HG03097 (cell line): ENCODE results near the gene SEMA5A.

Experiments
- ATAC-seq: cut with Tn5 transposase; IDR thresholded peaks from one replicate; pipeline ENCODE4 v1.9.1; 2021; ENCODE audit not compliant: unreplicated experiment, low FRiP score

Gene SEMA5A

DNA sequence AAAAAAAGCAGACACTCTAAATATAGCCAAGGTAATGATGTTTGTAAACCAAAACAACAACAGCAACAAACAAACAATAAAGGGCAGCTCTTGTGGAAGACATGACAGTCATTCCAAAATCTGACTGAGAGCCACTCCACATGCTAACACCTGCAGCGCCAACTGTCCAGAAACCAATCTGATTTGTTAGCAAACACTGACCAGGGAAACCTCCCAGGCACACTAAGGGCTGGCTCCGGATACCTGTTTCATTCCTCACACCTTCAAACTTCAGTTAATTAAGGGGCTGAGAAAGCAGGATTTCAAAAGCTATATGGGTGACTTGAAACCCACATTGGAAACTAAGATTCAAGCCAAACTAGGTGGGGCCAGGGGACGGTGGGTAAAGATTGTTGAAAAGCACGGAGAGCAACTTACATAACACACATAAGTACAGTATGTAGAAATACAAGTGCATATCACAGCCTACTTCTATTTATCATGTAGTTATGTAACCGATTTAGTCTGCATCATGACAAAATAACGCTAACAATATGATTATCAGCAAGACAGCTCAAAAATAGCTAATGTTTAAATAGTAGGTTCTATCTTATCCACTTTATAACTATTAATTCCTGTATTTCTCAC lies 203.6 kb downstream of the SEMA5A start:
- no peak for ATAC-seq

DNA sequence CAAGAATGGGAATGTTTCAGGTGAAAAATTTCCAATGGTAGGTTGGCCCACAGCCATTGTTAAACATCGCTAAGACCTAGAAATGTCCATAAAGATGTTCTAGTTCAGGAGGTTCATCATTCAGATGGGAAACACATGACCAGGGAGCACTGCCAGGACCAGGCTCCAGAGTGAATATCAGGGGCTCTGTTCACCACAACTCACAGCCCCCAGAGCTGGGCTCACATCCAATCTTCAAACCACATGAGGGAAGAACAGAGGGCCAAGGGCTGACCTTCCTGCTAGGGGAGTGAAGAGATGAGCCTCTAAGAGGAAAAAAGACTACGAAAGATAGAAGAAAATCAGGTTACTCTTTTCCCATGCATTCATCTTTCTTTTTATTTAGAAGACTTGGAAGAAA lies 205.8 kb downstream of the SEMA5A start:
- no peak for ATAC-seq

DNA sequence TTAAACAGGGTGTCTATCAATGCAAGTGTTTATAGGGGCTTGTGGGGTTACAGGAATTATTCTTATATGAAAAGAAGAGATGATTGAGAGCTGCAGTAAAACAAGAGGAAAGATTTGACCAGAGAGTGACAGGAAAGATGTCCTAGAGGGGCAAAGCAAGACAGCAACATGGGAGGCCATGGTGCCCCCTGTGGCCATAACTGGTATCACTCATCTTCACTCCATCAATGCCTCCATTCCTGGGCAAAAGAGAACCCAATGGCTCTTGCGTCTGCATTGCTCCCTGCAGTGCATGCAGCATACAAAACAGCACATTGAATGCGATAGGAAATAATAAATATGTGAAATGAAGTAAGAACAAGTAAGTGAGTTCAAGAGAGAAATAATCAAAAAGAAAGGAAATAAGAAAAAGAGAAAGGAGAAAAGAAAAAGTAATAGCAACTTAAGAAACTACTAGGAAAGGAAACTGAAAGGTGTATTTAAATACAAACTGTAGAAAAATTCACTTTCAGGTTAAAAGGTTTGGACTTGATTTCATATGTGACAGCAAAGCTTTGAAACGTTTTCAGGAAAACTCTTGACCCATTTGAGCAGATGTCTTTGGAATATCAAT lies 206.6 kb downstream of the SEMA5A start:
- no peak for ATAC-seq

DNA sequence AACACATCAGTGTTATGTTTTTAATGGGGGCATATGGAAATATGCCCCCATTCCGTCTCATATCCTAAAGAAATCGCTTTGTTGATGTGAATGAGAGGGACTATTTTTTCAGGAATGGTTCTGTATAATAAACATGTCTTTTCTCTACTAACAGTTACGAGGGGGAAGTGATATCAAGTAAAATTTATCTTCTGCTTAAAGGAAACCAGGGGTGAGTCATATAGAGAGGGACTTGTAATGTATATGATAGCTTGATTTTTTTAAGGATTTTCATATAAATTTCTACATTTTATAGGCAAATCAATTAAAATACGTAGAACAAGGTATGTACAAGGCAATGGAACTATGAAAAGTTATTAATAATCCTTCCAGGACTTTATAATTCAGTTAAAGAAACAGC lies 207.1 kb downstream of the SEMA5A start:
- no peak for ATAC-seq

DNA sequence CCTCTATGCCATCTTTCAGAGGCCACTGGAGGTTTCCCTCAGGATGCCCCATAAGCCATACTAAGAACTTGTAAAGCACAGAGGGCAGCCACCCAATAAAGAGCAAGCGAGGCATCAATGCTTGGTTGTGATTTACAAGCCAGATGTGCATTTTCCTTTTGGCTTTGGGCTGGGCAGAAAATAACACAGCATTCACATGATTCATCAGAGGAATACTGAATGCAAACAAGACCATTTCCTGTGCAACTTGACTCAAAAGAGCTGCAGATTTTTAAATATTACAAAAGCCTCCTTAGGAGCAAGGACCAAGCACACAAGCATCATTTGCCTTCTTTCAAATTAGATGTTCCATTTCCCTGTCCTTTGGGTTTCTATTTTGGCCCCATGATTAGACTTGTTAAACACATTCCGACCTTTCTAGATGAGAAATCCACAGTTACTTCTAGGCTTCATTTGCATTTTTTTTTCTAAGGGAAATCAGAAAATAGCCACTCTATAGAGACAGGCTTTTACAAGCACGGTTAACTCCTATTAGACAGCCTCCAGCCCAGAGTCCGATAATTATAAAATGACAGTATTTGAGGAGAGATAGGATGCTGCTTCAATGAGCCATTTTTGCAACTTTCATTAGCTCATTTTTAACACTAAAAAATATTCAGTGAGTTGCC lies 207.8 kb downstream of the SEMA5A start:
- no peak for ATAC-seq

DNA sequence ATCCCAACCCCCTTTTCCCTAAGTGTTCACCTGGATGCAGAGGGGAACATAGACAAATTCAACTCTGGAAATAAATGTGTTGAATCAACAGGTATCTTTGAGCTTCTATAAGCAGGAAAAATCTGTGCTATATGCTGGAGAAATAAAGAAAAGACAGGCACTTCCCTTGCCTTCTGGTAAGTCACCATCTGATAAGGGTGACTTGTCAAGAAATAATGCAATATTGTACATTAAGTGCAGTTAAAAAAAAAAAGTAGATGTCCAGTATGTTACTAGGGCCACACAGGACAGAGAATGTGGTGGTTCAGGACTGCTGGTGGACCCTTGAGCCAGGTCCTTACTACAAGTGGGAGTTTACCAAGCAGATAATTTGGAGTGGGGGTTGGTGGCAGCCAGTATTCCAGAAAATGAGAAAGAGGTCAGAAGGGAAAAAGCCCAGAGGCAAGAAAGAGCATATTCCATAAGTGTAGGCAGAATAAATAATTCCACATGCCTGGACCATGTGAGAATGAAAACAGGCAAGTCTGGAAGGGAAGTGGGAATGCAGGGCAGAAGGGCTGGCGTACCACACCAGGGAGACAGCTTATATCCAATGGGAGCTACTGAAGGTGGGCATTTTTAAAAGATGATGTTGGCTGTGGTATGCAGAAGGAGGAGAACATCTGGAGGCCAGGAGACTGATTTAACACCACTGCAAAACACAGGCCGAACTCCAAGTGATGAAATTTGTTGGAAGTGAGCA lies 209.9 kb downstream of the SEMA5A start:
- no peak for ATAC-seq

DNA sequence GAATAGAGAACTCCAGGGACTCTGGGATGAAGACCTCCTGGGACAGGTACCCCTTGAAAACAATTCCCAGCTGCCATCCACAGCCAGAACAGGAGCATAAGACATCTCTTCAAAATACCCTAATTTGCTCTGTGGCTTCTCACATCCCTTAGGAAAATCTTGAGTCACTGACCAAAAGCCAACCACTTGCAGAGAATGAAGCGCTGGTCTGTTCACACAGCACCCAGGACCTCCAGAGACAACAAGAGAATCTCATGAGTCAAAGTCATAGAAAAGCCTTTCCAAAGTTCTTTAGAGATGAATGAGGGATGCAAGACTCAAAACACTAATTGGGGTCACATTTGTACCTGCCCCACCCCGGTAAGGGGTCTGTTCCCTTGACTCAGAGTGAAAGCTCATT lies 210.6 kb downstream of the SEMA5A start:
- no peak for ATAC-seq

DNA sequence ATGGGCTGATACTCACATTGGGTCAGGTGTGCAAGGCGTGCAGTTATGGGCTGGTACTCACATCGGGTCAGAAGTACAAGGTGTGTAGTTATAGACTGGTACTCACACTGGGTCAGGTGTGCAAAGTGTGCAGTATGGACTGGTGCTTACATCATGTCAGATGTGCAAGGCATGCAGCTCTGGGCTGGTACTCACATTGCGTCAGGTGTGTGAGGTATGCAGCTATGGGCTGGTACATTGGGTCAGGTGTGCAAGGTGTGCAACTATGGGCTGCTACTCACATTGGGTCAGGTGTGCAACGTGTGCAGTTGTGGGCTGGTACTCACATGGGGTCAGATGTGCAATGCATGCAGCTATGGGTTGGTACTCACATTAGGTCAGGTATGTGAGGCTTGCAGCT lies 213.8 kb downstream of the SEMA5A start:
- no peak for ATAC-seq

DNA sequence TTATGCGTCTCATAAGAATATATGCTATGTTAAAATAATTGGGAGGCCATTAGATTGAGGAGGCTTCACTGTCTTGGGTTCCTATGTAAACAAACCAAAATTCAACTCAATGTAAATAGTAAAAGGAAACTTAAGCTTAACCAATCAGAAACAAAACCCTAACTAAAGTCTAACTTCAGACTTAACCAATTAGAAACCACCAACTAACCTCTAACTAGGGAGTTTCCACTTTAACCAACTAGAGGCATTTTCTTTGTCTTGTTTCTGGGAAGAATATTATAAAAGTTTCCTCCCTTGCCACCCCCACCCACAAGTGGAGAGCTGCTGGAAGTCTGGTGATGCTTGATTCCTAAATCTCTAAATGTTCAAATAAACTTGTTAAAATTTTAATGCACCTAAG lies 214.5 kb downstream of the SEMA5A start:
- ATAC-seq, result no peak

DNA sequence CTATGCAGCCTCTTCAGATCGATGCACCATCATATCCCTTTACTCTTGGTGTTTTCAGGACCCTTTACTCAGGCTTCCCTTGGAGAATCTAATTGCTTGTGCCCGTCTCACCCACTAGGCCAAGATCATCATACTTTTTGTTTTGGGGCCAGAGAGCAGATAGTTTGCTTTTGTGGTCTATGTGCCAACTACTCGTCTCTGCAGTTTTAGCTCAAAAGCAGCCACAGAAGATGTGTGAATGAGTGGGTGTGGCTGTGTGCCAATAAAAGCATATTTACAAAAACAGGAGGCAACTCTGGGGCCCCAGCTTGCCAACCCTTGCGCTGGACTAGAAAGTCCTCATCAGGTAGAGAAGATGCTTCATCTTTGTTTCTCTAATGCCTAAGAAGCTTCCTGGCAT lies 216.8 kb downstream of the SEMA5A start:
- no peak for ATAC-seq

DNA sequence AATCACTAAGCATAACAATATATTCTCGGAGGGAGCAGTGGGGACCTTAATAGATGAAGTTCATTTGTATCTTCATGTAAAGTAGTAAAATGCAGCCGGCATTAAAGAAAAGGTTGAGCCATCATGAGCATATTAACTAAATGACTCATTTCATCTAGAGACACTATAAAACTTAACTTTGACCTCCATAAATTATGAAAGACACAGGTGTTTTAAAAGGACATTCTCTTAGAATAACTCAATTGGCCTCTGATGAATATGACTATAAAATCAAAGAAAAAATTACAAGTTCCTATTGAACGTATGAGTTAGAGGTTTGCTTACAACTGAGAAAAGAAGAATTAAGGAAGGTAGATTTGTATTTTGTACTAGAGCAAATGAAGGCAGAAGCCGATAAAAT lies 220.3 kb downstream of the SEMA5A start:
- ATAC-seq, result no peak

DNA sequence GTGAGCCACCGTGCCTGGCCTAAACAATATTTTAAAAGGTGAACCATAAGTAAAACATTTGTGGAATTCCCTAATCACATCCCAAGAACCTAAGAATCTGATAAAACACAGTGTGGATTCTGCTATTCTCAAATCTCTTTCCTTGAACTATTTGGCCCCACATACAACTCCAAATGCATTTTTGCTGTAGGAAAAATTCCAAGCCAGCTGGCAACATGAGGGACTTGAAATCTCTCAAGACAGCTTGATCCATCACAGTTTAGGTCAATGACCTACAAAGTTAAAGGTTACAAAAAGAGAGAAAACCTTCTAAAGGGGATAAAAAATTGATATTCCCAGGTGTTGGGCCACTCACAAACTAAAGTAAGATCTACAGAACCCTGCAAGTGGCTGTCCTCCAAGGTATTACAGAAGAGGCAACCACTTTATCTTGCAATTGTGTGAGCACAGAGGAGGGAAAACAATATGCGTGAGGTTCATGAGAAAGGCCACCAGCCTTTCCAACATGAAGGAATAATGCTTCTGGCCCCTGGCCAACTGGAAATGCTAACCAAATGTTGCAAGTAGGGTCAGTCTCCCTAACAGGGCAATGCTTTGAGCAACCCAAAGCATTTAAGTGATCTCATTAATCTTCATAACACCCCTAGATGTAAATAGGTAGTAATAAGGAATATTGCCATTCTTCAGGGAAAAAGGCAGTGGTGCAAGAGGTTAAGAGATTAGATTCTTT lies 221.4 kb downstream of the SEMA5A start:
- ATAC-seq, result no peak

DNA sequence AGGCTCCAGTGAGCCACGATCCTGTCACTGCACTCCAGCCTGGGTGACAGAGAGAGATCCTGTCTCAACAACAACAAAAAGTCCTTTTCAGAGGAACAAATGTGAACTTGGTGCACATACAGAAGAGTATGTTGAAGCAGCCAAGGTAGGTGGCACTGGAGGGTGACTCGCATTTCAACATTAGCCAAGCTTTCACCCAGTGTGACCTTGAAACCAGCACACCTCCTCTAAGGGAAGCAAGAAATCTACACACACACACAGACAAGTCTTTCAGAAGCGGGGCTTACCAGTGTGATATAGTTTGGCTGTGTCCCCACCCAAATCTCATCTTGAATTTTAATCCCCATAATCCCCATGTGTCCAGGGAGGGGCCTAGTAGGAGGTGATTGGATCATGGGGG lies 225.2 kb downstream of the SEMA5A start:
- no peak for ATAC-seq

DNA sequence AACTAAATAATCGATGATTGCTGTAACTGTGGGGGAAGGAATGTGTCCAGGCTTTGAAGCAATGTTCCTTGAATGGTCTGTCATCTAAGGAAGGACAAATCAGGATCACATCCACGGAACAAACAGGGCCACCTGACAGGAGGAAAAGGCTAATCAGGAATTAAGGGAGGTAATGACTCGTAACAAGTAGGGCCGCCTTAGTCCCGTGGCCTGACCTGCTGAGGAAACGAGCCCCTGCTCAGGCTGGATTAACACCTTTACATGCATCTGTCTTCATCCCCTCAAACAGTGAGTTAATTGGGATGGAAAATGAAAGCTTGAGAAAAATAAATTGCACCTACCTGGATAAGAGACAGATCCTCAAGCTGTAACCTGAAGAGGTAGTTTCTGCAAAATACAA lies 227.8 kb downstream of the SEMA5A start:
- ATAC-seq, result no peak

DNA sequence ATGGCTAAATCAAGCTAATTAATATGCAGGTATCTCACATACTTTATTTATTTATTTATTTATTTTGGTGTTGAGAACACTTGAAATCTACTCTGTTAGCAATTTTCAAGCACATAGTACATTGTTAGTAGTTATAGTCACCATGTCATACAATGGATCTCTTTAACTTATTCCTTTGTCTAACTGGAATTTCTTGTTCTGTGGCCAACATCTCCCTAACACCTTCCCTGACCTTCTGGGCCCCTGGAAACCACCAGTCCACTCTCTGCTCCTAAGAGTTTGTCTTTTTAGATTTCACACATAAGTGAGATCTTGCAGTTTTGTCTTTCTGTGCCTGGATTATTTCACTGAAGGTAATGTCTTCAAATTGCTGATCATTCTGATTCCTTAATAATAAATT lies 229.1 kb downstream of the SEMA5A start:
- no peak for ATAC-seq

DNA sequence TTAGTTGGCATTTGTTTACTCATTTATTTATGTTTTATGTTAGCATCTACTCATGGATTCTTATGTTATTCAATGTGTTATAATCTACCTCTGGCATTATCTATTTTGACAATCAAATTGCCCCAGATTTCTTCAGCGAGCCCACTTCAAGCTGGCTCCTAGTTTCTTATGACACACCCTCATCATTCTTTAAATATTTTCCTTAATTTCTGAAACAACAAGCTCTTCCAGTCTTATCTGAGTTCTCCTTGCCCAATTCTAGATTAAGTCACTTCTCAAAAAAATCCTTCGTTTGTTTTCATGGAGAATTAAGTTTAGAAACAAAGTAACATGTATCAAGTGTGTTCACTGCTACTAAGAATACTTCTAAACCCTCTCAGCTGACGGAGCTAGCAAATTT lies 229.8 kb downstream of the SEMA5A start:
- no peak for ATAC-seq

DNA sequence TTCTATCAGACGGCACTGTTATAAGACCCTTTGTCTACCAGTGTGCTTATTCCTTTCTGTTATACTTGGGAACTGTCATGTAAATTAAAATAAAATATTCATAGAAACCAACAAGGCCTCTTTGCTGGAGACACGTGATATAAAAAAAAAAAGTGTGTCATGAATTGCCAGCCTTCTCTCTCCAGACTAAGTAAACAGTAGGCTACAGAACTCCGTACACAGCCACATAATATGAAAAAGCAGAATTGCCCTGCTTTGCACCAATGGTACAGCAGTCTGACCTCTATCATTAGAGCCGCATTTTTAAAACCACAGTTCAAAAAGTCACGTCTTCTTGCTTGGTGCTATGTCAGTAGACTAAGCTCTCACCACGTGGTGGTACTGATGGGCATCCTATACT lies 231.3 kb downstream of the SEMA5A start:
- ATAC-seq, result no peak

DNA sequence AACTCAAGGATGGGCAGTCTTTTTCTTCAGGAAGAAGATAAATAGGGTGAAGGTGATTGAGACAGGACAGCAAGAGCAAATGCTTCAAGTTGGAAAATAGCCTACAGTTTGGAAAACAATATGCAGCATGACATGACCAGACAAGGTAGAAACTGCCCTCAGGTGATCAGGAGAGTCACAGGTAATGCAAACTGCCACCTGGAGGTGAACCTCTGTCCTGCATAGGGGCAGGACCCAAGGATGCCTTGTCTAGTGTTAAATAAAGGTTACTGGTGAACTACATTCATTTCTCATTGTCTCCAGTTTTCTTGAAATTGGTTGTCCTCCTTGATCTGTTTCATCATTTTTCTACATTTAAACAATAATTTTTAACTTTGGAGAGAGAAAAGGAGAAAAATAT lies 232.1 kb downstream of the SEMA5A start:
- ATAC-seq, result no peak

DNA sequence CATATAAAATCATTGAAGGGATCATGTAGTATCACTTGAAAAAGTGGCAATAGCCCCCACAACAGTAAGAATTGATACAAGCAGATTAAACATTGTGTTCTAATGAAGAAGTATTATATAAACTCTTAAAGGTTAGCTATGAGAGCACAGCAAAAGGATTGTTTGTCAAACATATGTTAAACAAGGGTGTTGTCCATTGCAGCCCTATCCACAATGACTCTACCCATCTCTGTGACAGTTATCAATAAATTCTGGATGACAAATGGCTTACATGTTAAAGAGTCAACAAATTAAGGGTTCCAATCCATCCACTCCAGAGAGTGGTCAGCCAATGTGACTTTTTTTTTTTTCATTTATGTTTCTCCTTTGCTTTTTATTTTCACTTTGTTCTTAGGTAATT lies 238.7 kb downstream of the SEMA5A start:
- ATAC-seq, result no peak

DNA sequence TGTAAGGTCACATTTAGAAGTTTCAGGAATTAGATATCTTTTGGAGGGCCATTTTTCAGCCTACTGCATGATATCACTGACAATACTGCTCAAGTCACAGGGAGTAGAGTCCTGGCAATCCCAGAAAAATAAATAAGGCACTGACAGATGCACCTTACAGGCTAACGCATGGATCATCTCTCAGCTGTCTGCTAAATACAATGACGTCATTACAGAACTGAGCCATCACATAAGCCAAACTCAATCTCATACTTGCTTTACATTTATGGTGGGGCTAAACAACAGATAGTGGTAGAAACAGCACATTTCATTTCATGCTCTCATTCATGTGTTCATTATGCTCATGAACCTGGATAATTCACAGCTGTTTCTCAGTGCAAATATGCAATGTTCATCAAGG lies 243.7 kb downstream of the SEMA5A start:
- ATAC-seq, result no peak

DNA sequence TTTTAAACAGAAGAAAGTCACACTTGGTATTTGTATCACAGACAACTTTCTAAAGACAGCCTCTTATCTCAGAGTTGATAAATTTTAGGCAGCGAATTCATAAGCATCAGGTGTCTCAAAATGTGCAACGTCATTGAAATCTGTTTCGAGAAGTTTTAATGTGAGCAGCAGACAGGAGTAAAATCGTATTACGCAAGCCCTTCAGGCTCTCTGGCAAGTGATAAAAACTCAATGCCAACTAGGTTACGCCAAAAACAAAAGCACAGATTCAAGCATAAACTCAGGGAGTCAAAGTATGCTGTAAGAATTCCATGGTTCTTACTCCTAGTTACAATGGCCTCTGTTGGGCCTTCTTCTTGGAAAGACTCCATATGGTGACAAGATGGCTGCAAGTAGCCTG lies 244.7 kb downstream of the SEMA5A start:
- no peak for ATAC-seq
